Heart left ventricle (tissue), 13 donors: ENCODE data around the gene TUBD1.

Experiments used
- CTCF ChIP-seq, 12 donors: fragments of 200-600 bp; sonication (generic) in 4 of 12; IDR thresholded peaks; one replicate each; pipeline versions ENCODE4 v1.5.0 to v1.8.0; 2018 to 2022; ENCODE audit warnings: antibody characterized with exemption in 12 of 12, mild to moderate bottlenecking in 5 of 12
- POLR2A ChIP-seq, 2 donors: fragments of 450-650 bp; IDR thresholded peaks; one replicate each; pipeline ENCODE4 v1.6.1; 2017; ENCODE audit warnings: antibody characterized with exemption in 2 of 2, mild to moderate bottlenecking in 2 of 2, moderate library complexity in 2 of 2
- donor health status: ischemic (EF 13 %, LVEDD 7.1; RV severe dilation, severe dysfunction).
- donor health status: DM: no; HTN: yes; CAD: no.
- donor health status: DM: no; HTN: no; CAD: no.
- donor health status: ischemic (EF 25% LVEDD 6.9; RV normal size, moderate dysfunction).
- donor health status: ischemic (EF 25% LVEDD 5.7; RV mildly dilated, moderate dysfunction).
- donor health status: ischemic (EF 35%, LVEDD 5.7; RV mildly dilated, moderate dysfunction).
- donor health status: nonischemic (EF 11% LVEDD 7.7; RV severe dilation, severe dysfunction).
- donor health status: DM: yes; HTN: yes; CAD: no.
- donor health status: PGD.
- donor health status: ischemic (EF 29% LVEDD 5.4; RV normal size, mild dysfunction).
- donor health status: nonischemic (EF 23%, LVEDD 6.1; RV moderate dilation, normal function).

DNA sequence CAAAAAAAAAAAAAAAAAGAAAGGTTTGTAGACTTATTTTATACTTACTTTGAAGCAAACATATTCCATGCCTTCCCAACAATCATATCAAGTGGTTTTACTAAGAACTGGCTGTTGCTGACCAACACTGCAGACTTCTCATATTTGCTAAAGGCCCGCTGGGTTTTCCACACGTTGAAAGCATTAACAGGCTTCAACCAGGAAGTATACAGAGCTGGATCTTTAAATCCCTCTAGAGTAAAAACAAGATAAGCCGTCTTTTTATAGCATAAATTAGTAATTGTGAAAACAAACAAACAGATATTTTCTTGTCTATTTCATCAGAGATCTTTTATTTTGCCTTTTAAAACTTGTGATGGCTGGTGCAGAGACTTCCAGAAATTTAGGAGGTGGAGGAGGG, 29.1 kb downstream of the TUBD1 start:
- TF ChIP-seq CTCF (IDR thresholded peaks at IDR 0.05), result no peak
- no peak for TF ChIP-seq POLR2A (IDR thresholded peaks at IDR 0.05)
